ENCODE data around the gene SCUBE1. TPM values are rescaled to one million over a fixed set of nuclear protein-coding genes. Genes with fewer than 3 reads are reported as not detected.

The SCUBE1 gene
- total and polyA plus RNA-seq, 2 donors (not counting 3 experiments of a cell fraction or from before 2014, with no cell fraction given), result 0.07 TPM; not detected in 1

- Histone ChIP-seq H3K36me3 (ENCODE audit: control insufficient read depth in 2 of 2, extremely low read depth in 1 of 2, insufficient read depth in 2 of 2, low read length in 2 of 2) (no peaks in the 10 kb centered on the region), H2AFZ (ENCODE audit: low read depth, low read length) (no peak overlapping the region), H3K9me1 (replicated peaks; ENCODE audit: control insufficient read depth, extremely low read depth, insufficient read depth, low read length) (no peaks in the 10 kb centered on the region), H3K27me3 (ENCODE audit: control insufficient read depth in 2 of 2, insufficient read depth in 2 of 2, low read length in 2 of 2) (no peaks in the 10 kb centered on the region), H4K20me1 (replicated peaks; ENCODE audit: control insufficient read depth, extremely low read depth, insufficient read depth, low read length) (no peaks in the 10 kb centered on the region), H3K9me3 (replicated peaks; ENCODE audit: control insufficient read depth, insufficient read depth, low read length) (no peaks in the 10 kb centered on the region), H3K9ac (replicated peaks; ENCODE audit: extremely low read depth, insufficient read depth, low read length) (no peak overlapping the region), H3K79me2 (ENCODE audit: control insufficient read depth, insufficient read depth, low read length) (no peaks in the 10 kb centered on the region), H3K4me3 (replicated peaks in 1 of 3; ENCODE audit: insufficient read depth in 1 of 3, low read depth in 1 of 3, low read length in 3 of 3) (no peak overlapping the region), H3K27ac (ENCODE audit: insufficient read depth, low read depth, low read length) (no peak overlapping the region), H3K4me2 (ENCODE audit: insufficient read depth, low read length) (no peak overlapping the region), H3K4me1 (ENCODE audit: control insufficient read depth, extremely low read depth, insufficient read depth, low read length) (no peaks in the 10 kb centered on the region)
- no peak for TF ChIP-seq POLR2A (IDR thresholded peaks at IDR 0.05; ENCODE audit: low read depth, low read length)
- TF ChIP-seq CTCF (IDR thresholded peaks at IDR 0.05; ENCODE audit: extremely low read depth in 1 of 2, insufficient read depth in 1 of 2, low read depth in 1 of 2, low read length in 2 of 2), result no peak
- no peak for TF ChIP-seq JUN (IDR thresholded peaks at IDR 0.05; ENCODE audit: borderline replicate concordance, insufficient read depth, insufficient read length, low read depth)
- TF ChIP-seq MAX (IDR thresholded peaks at IDR 0.05; ENCODE audit: insufficient read depth, insufficient read length), result no peak
- no peak for TF ChIP-seq MYC (IDR thresholded peaks at IDR 0.05; ENCODE audit: low read depth, low read length)
- TF ChIP-seq GATA2 (IDR thresholded peaks at IDR 0.05; ENCODE audit: insufficient read depth, insufficient read length, low read depth, low read length), result no peak
- TF ChIP-seq POLR2AphosphoS5 (IDR thresholded peaks at IDR 0.05; ENCODE audit: insufficient read depth, low read depth, low read length), result no peak
- TF ChIP-seq EZH2 (IDR thresholded peaks at IDR 0.05; ENCODE audit: borderline replicate concordance, low read depth, low read length, severe bottlenecking), result no peak
- no peak for TF ChIP-seq FOS (IDR thresholded peaks at IDR 0.05; ENCODE audit: borderline replicate concordance, insufficient read depth, low read length)
- no TSS peak for BruUV-seq (replicated peaks)
- dilution Hi-C loops (cut with MboI; ENCODE audit: extremely low pct_ligation_motif_present, low sequenced_read_pairs), result no loop called here
- POLR2A ChIA-PET, result no interaction called here
- DNase-seq (ENCODE audit: low read depth, low spot score), result no peak
- CTCF ChIA-PET, result no interaction called here
- intact Hi-C loops (cut with micrococcal nuclease), result no loop called here
- no peak for FAIRE-seq
These were observed 30.6 kb downstream of the SCUBE1 start for GRCh38 chr22:43312608-43313007.

All from endothelial cell of umbilical vein (primary cell).